Choroid plexus epithelial cell (primary cell): ENCODE measurements around the gene OR2A7.
"Not testable (repeated sequence)": the region's sequence is repeated elsewhere in the genome, so short reads cannot be mapped to it uniquely, and the experiment has no call there.

Experiments
- DNase-seq: peaks from one replicate; pipeline ENCODE4 v3.0.0-alpha.2; 2010; ENCODE audit warnings: low read depth
- H3K4me3 ChIP-seq: 2 replicates; pipeline ENCODE4 v1.5.1; 2011; ENCODE audit warnings: low read depth, mild to moderate bottlenecking, control low read depth, low read length, moderate library complexity

The OR2A7 gene

DNA sequence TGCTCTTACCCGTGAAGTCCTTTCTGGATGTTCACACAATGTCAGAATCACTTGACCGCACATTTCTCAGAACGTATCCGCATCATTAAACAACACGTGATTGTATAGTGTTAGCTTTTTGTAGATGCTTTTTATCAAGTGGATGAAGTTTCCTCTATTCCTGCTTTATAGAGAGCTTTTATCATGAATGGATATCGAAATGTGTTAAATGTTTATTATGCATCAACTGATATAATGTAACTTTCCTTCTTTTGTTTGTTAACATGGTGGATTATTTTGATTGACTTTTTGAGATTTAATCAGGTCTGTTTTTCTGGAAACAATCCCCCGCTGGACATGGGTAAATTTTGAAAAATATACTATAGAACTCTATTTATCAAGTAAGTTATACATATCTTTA, at the start of gene OR2A7:
OR2A7 (minus strand) TSS at position 101 of the 400 bp plus-strand sequence. CDS start 5,164 bp downstream, outside the sequence.
- DNase-seq, H3K4me3 ChIP-seq: not testable (repeated sequence)

DNA sequence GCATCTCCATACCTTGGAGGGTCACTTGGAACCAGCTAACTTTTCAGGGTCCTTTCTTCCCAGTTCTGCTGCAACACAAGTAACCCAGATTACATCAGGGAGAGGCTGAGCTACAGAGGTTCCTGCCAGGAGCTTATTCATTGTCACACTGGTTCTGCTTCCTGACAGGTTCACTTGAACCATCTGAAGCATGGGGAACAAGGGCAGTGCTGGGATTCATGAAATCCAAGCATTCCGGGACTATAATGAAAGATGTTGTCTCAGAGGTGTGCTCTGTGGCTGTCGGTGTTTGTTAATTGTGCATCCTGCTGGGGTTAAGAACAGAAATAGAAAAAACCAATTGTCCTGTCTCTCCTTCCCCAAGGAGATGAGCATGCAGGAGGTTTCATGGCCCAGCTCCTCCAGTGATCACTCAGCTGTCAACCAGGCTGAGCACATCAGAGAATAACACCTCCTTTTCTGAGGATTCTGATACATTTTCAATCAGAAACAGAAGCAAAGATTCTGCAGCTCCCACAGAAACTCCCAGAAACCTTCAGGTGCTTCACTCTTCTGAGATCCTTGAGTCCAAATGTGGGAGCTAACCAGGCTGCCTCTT, 47.4 kb upstream of the OR2A7 start, which contains the start of gene OR2A1:
OR2A1 (plus strand) TSS at position 548 of the 598 bp plus-strand sequence. CDS start 5,706 bp downstream, outside the sequence.
- H3K4me3 ChIP-seq, DNase-seq: not testable (repeated sequence)

DNA sequence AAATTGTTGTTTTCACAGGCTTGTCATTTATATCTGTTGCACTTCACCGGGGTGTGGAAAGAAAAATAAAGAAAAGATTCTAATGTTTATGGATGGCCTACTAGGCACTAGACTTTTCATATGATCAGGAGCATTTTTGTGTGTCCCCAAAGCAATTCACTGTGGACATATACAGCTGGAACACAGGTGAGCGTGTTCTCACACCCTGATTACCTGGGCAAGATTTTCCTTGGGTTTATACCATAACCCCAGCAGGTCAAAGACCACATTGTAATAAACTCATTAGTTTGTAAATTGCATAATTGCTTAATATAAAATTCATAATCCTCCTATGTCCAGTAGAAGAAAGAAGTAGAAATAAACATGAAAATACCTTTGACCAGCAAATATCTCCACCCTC, 46.6 kb upstream of the OR2A7 start:
- not testable (repeated sequence) for DNase-seq, H3K4me3 ChIP-seq

DNA sequence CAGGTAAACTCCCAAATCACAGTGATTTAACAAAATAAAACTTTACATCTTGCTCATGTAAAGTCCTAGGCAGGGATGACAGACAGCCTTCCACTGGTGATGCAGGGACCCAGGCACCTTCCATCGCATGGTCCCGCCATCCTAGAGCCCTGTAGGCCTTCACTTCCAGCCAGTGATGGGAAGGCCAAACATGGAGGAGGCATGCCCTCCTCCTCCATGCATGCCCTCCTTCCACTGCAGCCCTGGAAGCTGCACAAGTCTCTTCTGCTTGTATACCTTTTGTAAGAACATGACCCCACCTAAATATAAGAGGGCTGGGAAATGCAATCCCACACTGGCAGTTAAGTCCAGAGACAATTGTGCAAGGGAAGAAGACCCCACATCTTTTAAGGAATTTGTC, 45.1 kb upstream of the OR2A7 start:
- H3K4me3 ChIP-seq, DNase-seq: not testable (repeated sequence)

- DNase-seq, H3K4me3 ChIP-seq: not testable (repeated sequence)
Measured at GRCh38 chr7:144305156-144305555, 40.6 kb upstream of the OR2A7 start.

DNA sequence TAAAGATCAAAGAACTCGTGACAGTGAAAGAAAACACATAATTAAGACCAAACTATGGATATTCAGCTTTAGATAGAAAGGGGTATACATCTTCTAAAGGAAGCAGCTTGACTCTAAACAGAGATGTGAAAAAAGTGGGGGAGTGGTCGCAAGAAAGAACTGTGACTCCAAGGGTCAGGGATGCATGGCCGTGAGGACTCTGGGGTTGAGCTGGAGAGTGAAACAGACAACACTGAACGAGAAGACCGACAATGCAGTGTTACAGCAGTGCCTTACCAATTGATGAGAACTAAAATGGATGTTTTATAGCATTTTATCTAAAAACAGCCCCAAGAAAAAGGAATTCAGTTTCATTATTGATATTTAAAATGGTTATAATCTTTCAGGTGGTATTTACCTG, 39.0 kb upstream of the OR2A7 start:
- not testable (repeated sequence) for DNase-seq, H3K4me3 ChIP-seq

- not testable (repeated sequence) for H3K4me3 ChIP-seq, DNase-seq
Measured at GRCh38 chr7:144302578-144303303, 38.1 kb upstream of the OR2A7 start.

- H3K4me3 ChIP-seq, DNase-seq: not testable (repeated sequence)
Measured at GRCh38 chr7:144293794-144294499, 29.4 kb upstream of the OR2A7 start.

DNA sequence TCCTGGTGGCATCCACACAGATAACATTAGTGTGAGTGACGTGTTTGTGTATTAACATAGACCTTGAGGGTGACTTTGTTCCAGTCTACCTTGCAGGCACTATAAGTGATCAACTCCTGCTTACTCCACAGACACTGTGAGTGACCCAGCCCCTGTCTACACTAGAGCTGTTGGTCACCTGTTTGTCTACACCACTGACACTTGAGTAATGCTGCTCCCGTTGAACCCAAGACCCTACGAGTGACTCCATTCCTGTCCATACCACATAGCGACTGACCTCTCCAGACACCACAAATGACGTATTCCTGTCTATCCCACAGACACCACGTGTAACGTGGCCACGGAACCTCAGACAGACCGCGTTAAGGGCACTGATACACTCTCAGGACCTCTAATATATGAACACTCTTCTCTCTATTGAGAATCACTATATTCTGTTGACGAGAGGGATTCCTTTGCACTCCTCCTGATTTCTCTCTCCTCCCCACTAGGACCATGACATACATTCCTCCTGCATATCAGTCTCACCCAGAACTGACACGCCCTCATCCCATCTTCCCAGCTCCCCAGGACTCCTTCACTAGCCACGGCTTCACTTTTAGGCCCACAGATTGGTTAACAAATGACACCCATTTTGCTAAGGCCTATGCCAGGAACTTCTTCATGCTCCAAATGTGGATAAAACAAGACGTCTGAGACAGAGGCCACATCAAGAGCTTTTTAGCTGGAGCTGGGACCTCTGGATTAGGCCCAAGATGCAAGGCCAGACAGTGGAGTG, 28.0 kb upstream of the OR2A7 start:
- not testable (repeated sequence) for H3K4me3 ChIP-seq, DNase-seq

DNA sequence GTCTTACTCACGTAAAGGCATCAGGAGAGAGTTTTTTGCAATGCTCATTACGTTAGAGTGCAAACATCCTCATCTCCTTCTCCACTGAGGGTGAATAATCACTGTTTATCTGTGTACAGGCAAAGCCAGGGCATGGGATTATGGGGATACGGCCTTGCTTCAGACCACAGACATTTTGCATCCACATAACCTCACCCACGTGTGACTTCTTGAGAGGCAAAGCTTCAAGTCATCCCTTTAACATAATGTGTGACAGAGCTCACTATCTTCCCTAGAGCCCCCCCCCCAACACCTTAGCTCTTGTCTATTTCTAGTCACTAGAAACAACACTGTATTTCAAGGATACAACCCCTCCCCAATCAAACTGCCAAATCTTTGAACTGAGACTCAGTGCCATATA, 27.0 kb upstream of the OR2A7 start:
- peak; percentile 2 for DNase-seq
- H3K4me3 ChIP-seq: not testable (repeated sequence)

DNA sequence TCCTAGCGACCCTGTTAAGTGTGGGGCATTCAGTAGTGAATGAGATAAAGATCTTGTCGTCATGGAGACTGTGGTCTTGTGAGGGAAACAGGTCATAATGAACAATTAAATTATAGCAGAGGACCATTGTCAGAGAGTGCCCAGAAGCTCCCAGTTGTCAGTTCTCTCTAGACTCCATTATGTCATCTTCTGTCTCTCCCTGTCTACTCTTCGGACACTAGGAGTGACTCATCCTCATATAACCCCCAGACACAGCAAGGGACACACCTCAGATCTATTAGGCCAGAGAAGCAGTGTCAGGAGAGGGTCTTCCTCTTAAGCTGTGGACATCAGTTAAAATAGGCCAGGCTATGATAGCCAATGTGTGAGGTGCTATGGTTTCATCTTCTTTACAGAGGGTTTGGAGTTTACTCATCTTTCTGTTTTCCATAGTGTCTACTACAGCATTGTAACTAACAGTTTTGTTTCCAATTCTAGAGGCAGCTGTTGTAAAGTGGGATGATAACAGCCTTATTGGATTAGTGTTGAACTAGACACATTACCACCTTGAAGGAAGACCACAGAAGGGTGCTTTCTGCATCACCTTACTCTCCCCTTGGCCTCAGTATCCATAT, 22.7 kb upstream of the OR2A7 start:
- not testable (repeated sequence) for DNase-seq, H3K4me3 ChIP-seq

DNA sequence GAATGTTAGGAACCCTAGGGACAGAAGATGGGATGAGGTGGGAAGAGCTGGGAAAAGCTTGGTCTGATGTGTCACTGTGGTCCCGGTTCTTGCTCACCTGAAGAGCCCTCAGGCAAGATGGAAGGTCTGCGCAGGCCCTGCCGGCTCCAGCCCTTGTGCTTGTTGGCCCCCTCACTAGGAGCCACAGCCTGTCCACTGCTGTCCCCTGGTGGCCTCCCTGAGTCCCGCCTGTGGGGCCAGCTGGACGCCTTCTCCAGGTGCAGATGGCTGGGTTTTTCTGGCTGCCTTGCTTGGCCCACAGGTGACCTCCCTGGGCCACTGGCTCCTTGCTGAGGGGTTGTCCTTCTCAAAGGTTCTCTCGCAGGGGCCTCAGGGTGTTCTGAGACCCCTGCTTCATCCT, 19.1 kb upstream of the OR2A7 start:
- not testable (repeated sequence) for DNase-seq

GRCh38 chr7:144282490-144282889, 17.9 kb upstream of the OR2A7 start:
- not testable (repeated sequence) for DNase-seq, H3K4me3 ChIP-seq

More for the DNA sequence above, 19.1 kb upstream of the OR2A7 start:
- not testable (repeated sequence) for H3K4me3 ChIP-seq

GRCh38 chr7:144281981-144282380, 17.4 kb upstream of the OR2A7 start:
- DNase-seq, H3K4me3 ChIP-seq: not testable (repeated sequence)

DNA sequence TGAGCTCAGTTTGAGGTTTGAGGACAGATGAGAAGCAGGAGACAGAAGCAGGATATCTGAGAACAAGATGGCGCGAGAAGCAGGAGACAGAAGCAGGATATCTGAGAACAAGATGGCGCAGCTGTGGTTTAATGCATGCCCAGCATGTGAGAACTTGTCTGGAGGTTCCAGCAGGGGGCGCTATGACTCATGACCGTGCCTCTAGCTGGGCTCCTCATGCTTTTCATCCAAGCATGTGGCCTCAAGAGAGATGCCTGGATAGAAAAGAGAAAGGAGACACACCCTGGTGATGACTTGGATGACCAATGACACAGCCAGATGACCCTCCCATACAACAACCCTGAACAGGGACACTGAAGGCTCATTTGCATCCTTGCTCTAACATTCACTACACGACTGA, 15.4 kb upstream of the OR2A7 start:
- not testable (repeated sequence) for H3K4me3 ChIP-seq, DNase-seq

DNA sequence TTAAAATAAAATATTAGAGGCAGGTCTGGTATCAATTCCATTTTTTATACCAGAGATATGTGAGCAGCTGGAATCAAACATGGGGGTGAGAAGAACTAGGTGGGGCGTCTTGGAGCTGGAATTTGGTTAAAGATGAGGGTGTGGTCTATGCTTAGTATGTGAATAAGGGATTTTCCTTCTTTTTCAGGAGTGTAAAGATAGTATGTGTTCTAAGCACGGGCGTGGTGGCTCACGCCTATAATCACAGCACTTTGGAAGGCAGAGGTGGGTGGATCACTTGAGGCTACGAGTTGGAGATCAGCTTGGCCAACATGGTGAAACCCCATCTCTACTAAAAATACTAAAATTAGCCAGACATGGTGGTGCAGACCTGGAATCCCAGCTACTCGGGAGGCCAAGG, 10.7 kb upstream of the OR2A7 start:
- not testable (repeated sequence) for DNase-seq

GRCh38 chr7:144269188-144269587, 4.6 kb upstream of the OR2A7 start, which contains the start of gene CTAGE8:
CTAGE8 (minus strand) TSS chr7:144269288; CDS start chr7:144269250, 38 bp downstream.
- H3K4me3 ChIP-seq, DNase-seq: not testable (repeated sequence)

More for the DNA sequence above, 10.7 kb upstream of the OR2A7 start:
- not testable (repeated sequence) for H3K4me3 ChIP-seq

DNA sequence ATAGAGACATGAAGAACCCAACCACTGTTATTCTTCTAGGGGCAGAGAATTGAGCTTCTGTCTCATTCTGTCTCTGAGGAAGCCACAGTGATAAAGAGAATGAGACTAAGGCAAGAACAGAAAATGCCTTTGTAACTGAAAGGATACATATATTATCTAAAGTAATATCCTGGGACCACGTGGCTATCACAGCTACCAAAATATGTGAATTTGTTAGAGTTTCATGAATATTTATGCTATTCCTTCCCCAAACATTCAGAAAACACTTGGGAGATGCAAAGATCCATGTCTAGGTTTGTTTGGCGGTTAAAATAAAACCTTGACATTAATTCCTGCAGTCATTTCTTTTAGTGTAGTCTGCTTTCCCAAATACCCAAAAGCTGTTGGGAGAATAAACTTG, 2.5 kb downstream of the OR2A7 start:
- DNase-seq, H3K4me3 ChIP-seq: not testable (repeated sequence)

- not testable (repeated sequence) for DNase-seq, H3K4me3 ChIP-seq
Measured at GRCh38 chr7:144259067-144259466, 5.5 kb downstream of the OR2A7 start.
